H1 (cell line): ENCODE measurements around the gene MED29. TPM values are rescaled to one million over a fixed set of nuclear protein-coding genes. Genes with fewer than 3 reads are reported as not detected.
A peak's percentile ranks its signal among the peaks of the same experiment; 100 is the strongest.

Source experiments
- CTCF ChIA-PET: fragments of 300-600 bp; sonication (Branson Sonifier 250); formaldehyde crosslinking; loops from one replicate; lab custom pipeline; 2021; ENCODE audit not compliant: partially characterized antibody; lab: Charles Lee
- POLR2A ChIA-PET: fragments of 300-600 bp; sonication (Branson Sonifier 250); formaldehyde crosslinking; loops from one replicate; lab custom pipeline; 2021; ENCODE audit warnings: inconsistent platforms; ENCODE audit not compliant: partially characterized antibody; lab: Charles Lee
- DNase-seq, 2 experiments: peaks; one replicate each; pipeline versions ENCODE4 v3.0.0 to v3.0.0-alpha.2; 2010 to 2022; ENCODE audit warnings: low spot score in 2 of 2, low read depth in 1 of 2, mixed read lengths in 1 of 2
- FAIRE-seq: peaks from 2 replicates; lab custom pipeline; 2011; peaks lifted over from hg19 to GRCh38; lab: Jason Lieb, UNC
- H2AFZ ChIP-seq: 2 replicates; pipeline ENCODE4 v1.8.1; 2012; ENCODE audit warnings: low read length, inconsistent platforms
- H2AK5ac ChIP-seq: 2 replicates; pipeline ENCODE4 v1.6.1; 2013; ENCODE audit warnings: low read depth, low read length
- H2BK120ac ChIP-seq: replicated peaks from 2 replicates; pipeline ENCODE3; 2013; ENCODE audit warnings: low read depth, low read length, inconsistent platforms
- H2BK12ac ChIP-seq: 2 replicates; pipeline ENCODE4 v1.6.1; 2013; ENCODE audit warnings: low read depth, low read length
- H2BK15ac ChIP-seq: 2 replicates; pipeline ENCODE4 v1.6.1; 2013; ENCODE audit warnings: low read length
- H2BK20ac ChIP-seq: 2 replicates; pipeline ENCODE4 v1.6.1; 2013; ENCODE audit warnings: low read length
- H2BK5ac ChIP-seq: 2 replicates; pipeline ENCODE4 v1.6.1; 2013; ENCODE audit warnings: low read depth, low read length
- H3K14ac ChIP-seq: 2 replicates; pipeline ENCODE4 v1.6.1; 2013; ENCODE audit warnings: inconsistent platforms; ENCODE audit not compliant: insufficient read length
- H3K18ac ChIP-seq: 2 replicates; pipeline ENCODE4 v1.6.1; 2013; ENCODE audit warnings: low read length; ENCODE audit errors: extremely low read depth
- H3K23ac ChIP-seq: 2 replicates; pipeline ENCODE4 v1.6.1; 2013; ENCODE audit warnings: inconsistent platforms; ENCODE audit not compliant: insufficient read length
- H3K23me2 ChIP-seq: 2 replicates; pipeline ENCODE4 v1.6.1; 2013; ENCODE audit warnings: low read depth, low read length
- H3K27ac ChIP-seq: 2 replicates; pipeline ENCODE4 v1.6.1; 2011; ENCODE audit warnings: low read depth, low read length, inconsistent platforms
- H3K27me3 ChIP-seq, 4 experiments: replicated peaks in 1 of 4; 1 replicate in 1 of 4; 2 replicates in 3 of 4; pipeline versions ENCODE4 v1.6.1 to v1.8.1; 2011 to 2013; ENCODE audit warnings: low read length in 3 of 4, mild to moderate bottlenecking in 3 of 4, inconsistent platforms in 2 of 4, mixed read lengths in 2 of 4, moderate library complexity in 1 of 4; ENCODE audit not compliant: control insufficient read depth in 3 of 4, insufficient read depth in 3 of 4; ENCODE audit errors: extremely low read depth in 1 of 4
- H3K36me3 ChIP-seq, 4 experiments: 2 replicates each; pipeline versions ENCODE4 v1.6.1 to v1.8.1; 2011 to 2013; ENCODE audit warnings: mild to moderate bottlenecking in 4 of 4, low read length in 3 of 4, moderate library complexity in 2 of 4, control low read depth in 1 of 4, inconsistent platforms in 1 of 4; ENCODE audit not compliant: insufficient read depth in 4 of 4, control insufficient read depth in 2 of 4
- H3K4ac ChIP-seq: replicated peaks from 2 replicates; pipeline ENCODE3; 2013; ENCODE audit warnings: low read length, low read depth, mixed read lengths, inconsistent platforms; ENCODE audit not compliant: insufficient read length
- H3K4me1 ChIP-seq, 4 experiments: replicated peaks in 1 of 4; 1 replicate in 1 of 4; 2 replicates in 3 of 4; pipeline versions ENCODE4 v1.6.1 to v1.8.1; 2011 to 2013; ENCODE audit warnings: low read length in 3 of 4, inconsistent platforms in 2 of 4, mixed read lengths in 1 of 4; ENCODE audit not compliant: insufficient read depth in 4 of 4, control insufficient read depth in 3 of 4
- H3K4me2 ChIP-seq, 2 experiments: 2 replicates each; pipeline versions ENCODE4 v1.6.1 to v1.8.1; 2011 to 2013; ENCODE audit warnings: low read depth in 2 of 2, low read length in 2 of 2, control low read depth in 1 of 2, inconsistent platforms in 1 of 2, mild to moderate bottlenecking in 1 of 2; ENCODE audit not compliant: insufficient read depth in 1 of 2
- H3K4me3 ChIP-seq, 4 experiments: fragments of 200-600, 300-600 bp in 1 of 4; sonication (generic), shearing (Covaris generic), sonication (Bioruptor Twin) in 1 of 4; 2 replicates each; pipeline versions ENCODE4 v1.5.1 to v1.8.1; 2011 to 2016; ENCODE audit warnings: low read length in 4 of 4, low read depth in 3 of 4, control low read depth in 2 of 4, inconsistent platforms in 2 of 4, mild to moderate bottlenecking in 2 of 4, mixed read lengths in 1 of 4, moderate library complexity in 1 of 4; ENCODE audit not compliant: insufficient read depth in 2 of 4; ENCODE audit errors: extremely low read depth in 1 of 4
- H3K56ac ChIP-seq: replicated peaks from 2 replicates; pipeline ENCODE3; 2013; ENCODE audit warnings: low read depth, mild to moderate bottlenecking, mixed read lengths, low read length, inconsistent platforms; ENCODE audit not compliant: insufficient read length
- H3K79me1 ChIP-seq: 2 replicates; pipeline ENCODE4 v1.6.1; 2013; ENCODE audit warnings: low read depth, low read length, control low read depth
- H3K79me2 ChIP-seq, 2 experiments: 2 replicates each; pipeline versions ENCODE4 v1.6.1 to v1.8.1; 2012 to 2013; ENCODE audit warnings: low read length in 2 of 2, mild to moderate bottlenecking in 2 of 2, inconsistent platforms in 1 of 2; ENCODE audit not compliant: insufficient read depth in 2 of 2, control insufficient read depth in 1 of 2
- H3K9ac ChIP-seq, 4 experiments: replicated peaks in 1 of 4; 1 replicate in 1 of 4; 2 replicates in 3 of 4; pipeline versions ENCODE4 v1.6.1 to v1.8.1; 2011 to 2013; ENCODE audit warnings: low read depth in 3 of 4, low read length in 3 of 4, control low read depth in 2 of 4, mild to moderate bottlenecking in 2 of 4, moderate library complexity in 2 of 4, inconsistent platforms in 1 of 4; ENCODE audit errors: extremely low read depth in 1 of 4
- H3K9me3 ChIP-seq, 2 experiments: 2 replicates each; pipeline versions ENCODE4 v1.6.1 to v1.8.1; 2012 to 2013; ENCODE audit warnings: mild to moderate bottlenecking in 2 of 2, moderate library complexity in 2 of 2, control low read depth in 1 of 2, inconsistent platforms in 1 of 2, low read depth in 1 of 2, low read length in 1 of 2, mixed read lengths in 1 of 2; ENCODE audit not compliant: insufficient read depth in 2 of 2
- H4K20me1 ChIP-seq, 2 experiments: replicated peaks in 1 of 2; 2 replicates each; pipeline versions ENCODE3 to v1.8.1; 2011 to 2013; ENCODE audit warnings: inconsistent platforms in 2 of 2, low read length in 2 of 2, mild to moderate bottlenecking in 1 of 2; ENCODE audit not compliant: insufficient read depth in 2 of 2, control insufficient read depth in 1 of 2
- H4K5ac ChIP-seq: 2 replicates; pipeline ENCODE4 v1.6.1; 2013; ENCODE audit warnings: low read length, low read depth, mixed read lengths, inconsistent platforms; ENCODE audit not compliant: insufficient read length
- H4K8ac ChIP-seq: 2 replicates; pipeline ENCODE4 v1.8.0; 2013; ENCODE audit warnings: mild to moderate bottlenecking, moderate library complexity, low read length, inconsistent platforms; ENCODE audit not compliant: insufficient read depth; ENCODE audit errors: extremely low read depth
- H4K91ac ChIP-seq: replicated peaks from 2 replicates; pipeline ENCODE3; 2013; ENCODE audit warnings: low read length, mixed read lengths, inconsistent platforms; ENCODE audit not compliant: insufficient read length
- RXRA ChIP-seq: IDR thresholded peaks from 2 replicates; pipeline ENCODE4 v1.6.1; 2011; ENCODE audit warnings: low read depth, mild to moderate bottlenecking, low read length, moderate library complexity; ENCODE audit not compliant: insufficient read depth
- SRF ChIP-seq: IDR thresholded peaks from 2 replicates; pipeline ENCODE4 v1.6.1; 2011; ENCODE audit warnings: mild to moderate bottlenecking, low read depth, low read length, moderate library complexity
- YY1 ChIP-seq: IDR thresholded peaks from 2 replicates; pipeline ENCODE4 v1.6.1; 2011; ENCODE audit warnings: low read depth, mild to moderate bottlenecking, low read length
- WGBS, 2 experiments: shearing (Covaris generic) in 1 of 2; methylation state at CpG; one replicate each; pipeline versions ENCODE4 v1.1.6 to v1.1.7; 2013 to 2015; ENCODE audit warnings: low lambda C conversion rate in 2 of 2, mixed read lengths in 2 of 2, inconsistent platforms in 1 of 2, low coverage in 1 of 2, missing lambda C conversion rate in 1 of 2; ENCODE audit not compliant: insufficient replicate concordance in 2 of 2, insufficient coverage in 1 of 2, insufficient read length in 1 of 2; ENCODE audit errors: extremely low coverage in 1 of 2, missing lambda C conversion rate in 1 of 2; 5-methylcytosine and 5-hydroxymethylcytosine counted together
- polyA plus RNA-seq, 7 experiments: library from polyadenylated mRNA; depleted of rRNA in 3 of 7; stranded (reverse) in 5 of 7; unstranded in 2 of 7; fragments of >200 nt in 5 of 7; fragments of 200-250 nt in 2 of 7; gene quantifications; 1 replicate in 5 of 7; 2 replicates in 1 of 7; 4 replicates in 1 of 7; pipeline versions ENCODE4 v1.2.1 to v1.2.3, GENCODE V29; 2011 to 2013; ENCODE audit warnings: missing spikeins in 2 of 7, mixed read lengths in 2 of 7
- total RNA-seq: library from RNA; stranded (reverse); fragmentation: NEBNext Ultra II Directional; extraction: Animal tissue kit (Norgen Biotek cat#: 25700); gene quantifications from 2 replicates; pipeline ENCODE4 v1.2.1, GENCODE V29; 2021

Gene MED29
- total and polyA plus RNA-seq, 2 of the 8 experiments (the other 6 are each of a cell fraction or from before 2014, with no cell fraction given): 31.1 to 52.5 TPM

DNA sequence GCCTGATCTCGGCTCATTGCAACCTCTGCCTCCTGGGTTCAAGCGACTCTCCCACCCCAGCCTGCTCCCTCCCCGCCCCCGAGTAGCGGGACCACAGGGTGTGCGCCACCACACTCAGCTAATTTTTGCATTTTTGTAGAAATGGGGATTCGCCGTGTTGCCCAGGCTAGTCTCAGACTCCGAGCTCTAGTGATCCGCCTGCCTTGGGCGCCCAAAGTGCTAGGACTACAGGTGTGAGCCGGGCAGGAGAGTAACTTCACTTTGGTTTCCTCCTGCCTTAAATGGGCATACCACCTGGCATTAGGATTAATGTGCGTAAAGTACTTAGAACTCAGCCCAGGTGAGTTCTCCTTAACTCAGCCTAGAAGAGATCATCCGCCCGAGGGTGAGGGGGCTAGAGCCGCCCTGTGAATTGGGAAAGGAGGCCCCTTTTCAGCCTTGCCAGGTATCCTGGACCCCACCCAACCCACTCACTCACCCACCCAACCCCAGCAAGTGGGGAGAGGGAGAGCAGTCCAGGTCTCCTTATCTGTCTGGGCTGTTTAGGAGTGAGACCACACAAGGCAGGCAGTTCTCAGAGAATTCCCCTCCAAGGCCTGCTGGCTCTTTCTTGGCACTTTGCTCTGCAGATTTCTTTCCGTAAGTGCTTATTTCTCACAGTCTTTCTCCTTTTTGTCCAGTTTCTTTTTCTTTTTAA, 14.2 kb downstream of the MED29 start:
- Histone ChIP-seq H3K9me3 (no peaks in the 10 kb centered on the region), H3K36me3 (peaks cover 0 to 5% (median 0%) of the 10 kb centered on the region in 4 experiments; a peak in 1 of 8 replicates), H2BK120ac (no peak overlapping the region), H3K27me3 (no peaks in the 10 kb centered on the region), H2AK5ac (no peak overlapping the region), H3K79me1 (no peaks in the 10 kb centered on the region), H2BK20ac (no peak overlapping the region), H3K79me2 (peaks cover 0 to 20% of the 10 kb centered on the region in 2 experiments; a peak in 1 of 4 replicates), H4K20me1 (peaks cover 0 to 5% of the 10 kb centered on the region in 2 experiments), H3K14ac (no peak overlapping the region), H3K4me3 (peak overlapping the region in 1 of 4 experiments; percentile 84; a peak in 1 of 8 replicates), H3K4me1 (peaks cover 0 to 41% (median 25%) of the 10 kb centered on the region in 4 experiments; a peak in 6 of 7 replicates), H4K8ac (no peak overlapping the region), H3K27ac (no peak overlapping the region), H2BK12ac (peak overlapping the region; percentile 22; the same call in 1 of the 2 replicates), H3K18ac (no peak overlapping the region; the same call in 1 of the 2 replicates), H3K4ac (no peak overlapping the region), H2BK15ac (peak overlapping the region; percentile 88), H2BK5ac (no peak overlapping the region), H3K9ac (no peak overlapping the region), H4K91ac (no peak overlapping the region), H4K5ac (no peak overlapping the region), H2AFZ (no peak overlapping the region), H3K23ac (no peak overlapping the region), H3K23me2 (peaks cover 23% of the 10 kb centered on the region; the same call in 1 of the 2 replicates), H3K4me2 (peak overlapping the region; percentile 73 to 84; a peak in 1 of 4 replicates), H3K56ac (no peak overlapping the region)
- POLR2A ChIA-PET: interaction anchor here (1.3 to 14.3 kb wide), 5 partner anchors 9 to 29 kb away, joined by 3 to 234 read pairs (median 28); partner anchors contain the start of genes MED29, PAF1 and RPS16
- FAIRE-seq: no peak
- TF ChIP-seq RXRA: no peak
- no peak for TF ChIP-seq YY1
- peak; percentile 78 for TF ChIP-seq SRF
- no peak for DNase-seq
- 88% methylated on average over 15 of the region's 17 CpGs; no CpG with 5 or more reads in 1 of the 2 experiments for WGBS, 2 experiments
- CTCF ChIA-PET: interaction anchor here (0.6 to 1.0 kb wide), 3 partner anchors 14 to 517 kb away, joined by 3 to 4 read pairs (median 3); no protein-coding TSS in a partner anchor
